CD14-positive monocyte (primary cell): ENCODE data around the gene LMTK3. TPM values are rescaled to one million over a fixed set of nuclear protein-coding genes. Genes with fewer than 3 reads are reported as not detected.
A peak's percentile ranks its signal among the peaks of the same experiment; 100 is the strongest.

Experiments used
- DNase-seq, 3 donors: peaks; one replicate each; pipeline ENCODE4 v3.0.0-alpha.2; 2011 to 2022
- H2AFZ ChIP-seq: 2 replicates; pipeline ENCODE4 v1.6.0; 2012; ENCODE audit warnings: mild to moderate bottlenecking, low read depth, low read length, inconsistent platforms; ENCODE audit not compliant: insufficient read depth, poor library complexity, severe bottlenecking
- H3K27ac ChIP-seq, 2 donors: 1 replicate in 1 of 2; 2 replicates in 1 of 2; pipeline ENCODE4 v1.5.1; 2012 to 2013; ENCODE audit warnings: low read length in 2 of 2, control low read depth in 1 of 2, inconsistent platforms in 1 of 2, low read depth in 1 of 2, mild to moderate bottlenecking in 1 of 2
- H3K27me3 ChIP-seq, 2 donors: one replicate each; pipeline versions ENCODE4 v1.6.0 to v1.6.1; 2011 to 2013; ENCODE audit warnings: low read length in 2 of 2; ENCODE audit not compliant: control insufficient read depth in 2 of 2, insufficient read depth in 2 of 2
- H3K36me3 ChIP-seq, 2 donors: replicated peaks in 1 of 2; 1 replicate in 1 of 2; 2 replicates in 1 of 2; pipeline versions ENCODE4 v1.5.1 to v1.6.1; 2012 to 2013; ENCODE audit warnings: low read length in 2 of 2, control low read depth in 1 of 2, inconsistent platforms in 1 of 2, mild to moderate bottlenecking in 1 of 2; ENCODE audit not compliant: insufficient read depth in 2 of 2, control insufficient read depth in 1 of 2
- H3K4me1 ChIP-seq, 2 donors: 1 replicate in 1 of 2; 2 replicates in 1 of 2; pipeline versions ENCODE4 v1.5.1 to v1.6.1; 2012 to 2013; ENCODE audit warnings: low read length in 2 of 2, control low read depth in 1 of 2, inconsistent platforms in 1 of 2, mild to moderate bottlenecking in 1 of 2, moderate library complexity in 1 of 2; ENCODE audit not compliant: insufficient read depth in 2 of 2, control insufficient read depth in 1 of 2
- H3K4me2 ChIP-seq: replicated peaks from 2 replicates; pipeline ENCODE3; 2012; ENCODE audit warnings: low read length, moderate library complexity, mild to moderate bottlenecking; ENCODE audit not compliant: poor library complexity, severe bottlenecking; ENCODE audit errors: extremely low read depth
- H3K4me3 ChIP-seq, 3 experiments: fragments of 200-600 bp in 1 of 3; sonication (generic) in 1 of 3; replicated peaks in 1 of 3; 1 replicate in 2 of 3; 2 replicates in 1 of 3; pipeline ENCODE4 v1.5.1; 2011 to 2013; ENCODE audit warnings: low read length in 3 of 3, mild to moderate bottlenecking in 3 of 3, control low read depth in 2 of 3, low read depth in 2 of 3, inconsistent platforms in 1 of 3, moderate library complexity in 1 of 3
- H3K79me2 ChIP-seq: 2 replicates; pipeline ENCODE4 v1.6.0; 2012; ENCODE audit warnings: mild to moderate bottlenecking, control low read depth, inconsistent platforms, low read length, moderate library complexity; ENCODE audit not compliant: insufficient read depth
- H3K9ac ChIP-seq: 2 replicates; pipeline ENCODE4 v1.6.0; 2017; ENCODE audit warnings: low read length, mild to moderate bottlenecking; ENCODE audit not compliant: insufficient read depth, poor library complexity, severe bottlenecking
- H3K9me3 ChIP-seq, 2 donors: replicated peaks in 1 of 2; 1 replicate in 1 of 2; 2 replicates in 1 of 2; pipeline versions ENCODE4 v1.5.1 to v1.6.1; 2012 to 2013; ENCODE audit warnings: low read length in 2 of 2, control low read depth in 1 of 2; ENCODE audit not compliant: control insufficient read depth in 1 of 2, insufficient read depth in 1 of 2
- H4K20me1 ChIP-seq: 2 replicates; pipeline ENCODE4 v1.6.0; 2012; ENCODE audit warnings: mild to moderate bottlenecking, low read length, control low read depth, moderate library complexity; ENCODE audit not compliant: insufficient read depth
- H3K27ac Mint-ChIP-seq, 7 donors: one replicate each; pipeline ENCODE4 v1.8.0; 2020; ENCODE audit warnings: mild to moderate bottlenecking in 7 of 7, mixed read lengths in 7 of 7, moderate library complexity in 6 of 7, inconsistent platforms in 2 of 7
- H3K27me3 Mint-ChIP-seq, 3 donors: one replicate each; pipeline ENCODE4 v1.8.0; 2021 to 2022; ENCODE audit warnings: low read depth in 3 of 3, mild to moderate bottlenecking in 3 of 3, mixed read lengths in 3 of 3, moderate library complexity in 3 of 3, inconsistent platforms in 1 of 3
- H3K36me3 Mint-ChIP-seq, 2 donors: one replicate each; pipeline ENCODE4 v1.8.0; 2020; ENCODE audit warnings: mixed read lengths in 2 of 2, inconsistent platforms in 1 of 2, mild to moderate bottlenecking in 1 of 2
- H3K4me1 Mint-ChIP-seq: one replicate; pipeline ENCODE4 v1.8.0; 2020; ENCODE audit warnings: mild to moderate bottlenecking, mixed read lengths
- H3K4me3 Mint-ChIP-seq, 2 donors: one replicate each; pipeline ENCODE4 v1.8.0; 2020; ENCODE audit warnings: mild to moderate bottlenecking in 2 of 2, mixed read lengths in 2 of 2, moderate library complexity in 1 of 2
- H3K9me3 Mint-ChIP-seq, 7 donors: one replicate each; pipeline ENCODE4 v1.8.0; 2020 to 2022; ENCODE audit warnings: mixed read lengths in 7 of 7, mild to moderate bottlenecking in 6 of 7, moderate library complexity in 6 of 7, inconsistent platforms in 2 of 7
- CTCF ChIP-seq: fragments of 200-600 bp; IDR thresholded peaks from one replicate; pipeline ENCODE4 v1.8.0; 2022; ENCODE audit warnings: antibody characterized with exemption, mild to moderate bottlenecking
- WGBS: methylation state at CpG from one replicate; pipeline ENCODE4 v1.1.5; 2013; ENCODE audit warnings: missing lambda C conversion rate; ENCODE audit not compliant: insufficient coverage; 5-methylcytosine and 5-hydroxymethylcytosine counted together
- intact Hi-C, 2 donors: fragments of 100-400 bp; cut with micrococcal nuclease; formaldehyde crosslinking; loops; one replicate each; pipeline versions ENCODE4 v1.15.0 to v1.15.1; 2023
- polyA plus RNA-seq, 3 donors: library from polyadenylated mRNA; depleted of rRNA in 1 of 3; unstranded in 2 of 3; stranded (reverse) in 1 of 3; fragments of 300-500 nt in 2 of 3; fragments of >200 nt in 1 of 3; fragmentation: Illumina TruSeq in 2 of 3; gene quantifications; 1 replicate in 2 of 3; 2 replicates in 1 of 3; pipeline ENCODE4 v1.2.3, GENCODE V29; 2012 to 2021

The LMTK3 gene
- polyA plus RNA-seq, 3 donors = 0.08 TPM; not detected in 2

- no peak overlapping the region for H3K4me2 ChIP-seq
- no peak for DNase-seq
- Mint-ChIP-seq H3K27ac (peak overlapping the region in 1 of 7 donors; percentile 10), H3K9me3 (peaks cover 0 to 2% (median 0%) of the 10 kb centered on the region in 7 donors), H3K36me3 (peaks cover 31 to 46% of the 10 kb centered on the region in 2 donors), H3K4me3 (peak overlapping the region in 1 of 2 donors; percentile 91), H3K4me1 (peaks cover 17% of the 10 kb centered on the region), H3K27me3 (peaks cover 1 to 24% (median 14%) of the 10 kb centered on the region in 3 donors)
- peaks cover 4% of the 10 kb centered on the region for H4K20me1 ChIP-seq
- H3K36me3 ChIP-seq = peaks cover 39% of the 10 kb centered on the region in 2 donors
- no peak for TF ChIP-seq CTCF
- intact Hi-C loops = no loop called here
- 96% methylated on average over 7 of the region's 7 CpGs for WGBS
- peaks cover 15 to 17% of the 10 kb centered on the region in 2 donors for H3K4me1 ChIP-seq
- no peak overlapping the region for H3K4me3 ChIP-seq
- no peak overlapping the region for H3K9ac ChIP-seq
- H3K79me2 ChIP-seq = no peaks in the 10 kb centered on the region
- H3K9me3 ChIP-seq = no peaks in the 10 kb centered on the region
- no peaks in the 10 kb centered on the region for H3K27me3 ChIP-seq
- no peak overlapping the region for H2AFZ ChIP-seq
- no peak overlapping the region for H3K27ac ChIP-seq
Observed at GRCh38 chr19:48479686-48480085, 31.9 kb downstream of the LMTK3 start.

- intact Hi-C loops = no loop called here
- H3K27ac Mint-ChIP-seq = no peak overlapping the region
Observed at GRCh38 chr19:48478339-48479256, 33.0 kb downstream of the LMTK3 start.

More at GRCh38 chr19:48478339-48479256, 33.0 kb downstream of the LMTK3 start:
- no peaks in the 10 kb centered on the region for H3K27me3 ChIP-seq
- Mint-ChIP-seq H3K27me3 (peaks cover 1 to 20% (median 13%) of the 10 kb centered on the region in 3 donors), H3K4me3 (no peak overlapping the region), H3K36me3 (peaks cover 39 to 57% of the 10 kb centered on the region in 2 donors), H3K9me3 (no peaks in the 10 kb centered on the region), H3K4me1 (peaks cover 17% of the 10 kb centered on the region)
- no peaks in the 10 kb centered on the region for H3K9me3 ChIP-seq
- no peak for DNase-seq
- WGBS = 96% methylated on average over 12 of the region's 29 CpGs
- no peak overlapping the region for H2AFZ ChIP-seq
- H3K79me2 ChIP-seq = no peaks in the 10 kb centered on the region
- H3K27ac ChIP-seq = no peak overlapping the region
- peaks cover 14% of the 10 kb centered on the region for H4K20me1 ChIP-seq
- peaks cover 15 to 17% of the 10 kb centered on the region in 2 donors for H3K4me1 ChIP-seq
- no peak overlapping the region for H3K4me3 ChIP-seq
- H3K4me2 ChIP-seq = no peak overlapping the region
- H3K9ac ChIP-seq = no peak overlapping the region
- TF ChIP-seq CTCF = no peak
- H3K36me3 ChIP-seq = peaks cover 50% of the 10 kb centered on the region in 2 donors
